PC-9 (cell line): ENCODE data around the gene ANKLE1.

Source experiments
- EZH2 ChIP-seq: fragments of 200-600 bp; sonication (generic); IDR thresholded peaks from 2 replicates; pipeline ENCODE4 v1.8.0; 2017; ENCODE audit warnings: antibody characterized with exemption, low read depth
- TF ChIP-seq, protein P1 (sequence below): fragments of 200-600 bp; sonication (generic); conservative IDR thresholded peaks from 2 replicates; pipeline ENCODE4 v1.6.1; 2017; ENCODE audit warnings: mixed run types, antibody characterized with exemption, mild to moderate bottlenecking, moderate library complexity

DNA sequence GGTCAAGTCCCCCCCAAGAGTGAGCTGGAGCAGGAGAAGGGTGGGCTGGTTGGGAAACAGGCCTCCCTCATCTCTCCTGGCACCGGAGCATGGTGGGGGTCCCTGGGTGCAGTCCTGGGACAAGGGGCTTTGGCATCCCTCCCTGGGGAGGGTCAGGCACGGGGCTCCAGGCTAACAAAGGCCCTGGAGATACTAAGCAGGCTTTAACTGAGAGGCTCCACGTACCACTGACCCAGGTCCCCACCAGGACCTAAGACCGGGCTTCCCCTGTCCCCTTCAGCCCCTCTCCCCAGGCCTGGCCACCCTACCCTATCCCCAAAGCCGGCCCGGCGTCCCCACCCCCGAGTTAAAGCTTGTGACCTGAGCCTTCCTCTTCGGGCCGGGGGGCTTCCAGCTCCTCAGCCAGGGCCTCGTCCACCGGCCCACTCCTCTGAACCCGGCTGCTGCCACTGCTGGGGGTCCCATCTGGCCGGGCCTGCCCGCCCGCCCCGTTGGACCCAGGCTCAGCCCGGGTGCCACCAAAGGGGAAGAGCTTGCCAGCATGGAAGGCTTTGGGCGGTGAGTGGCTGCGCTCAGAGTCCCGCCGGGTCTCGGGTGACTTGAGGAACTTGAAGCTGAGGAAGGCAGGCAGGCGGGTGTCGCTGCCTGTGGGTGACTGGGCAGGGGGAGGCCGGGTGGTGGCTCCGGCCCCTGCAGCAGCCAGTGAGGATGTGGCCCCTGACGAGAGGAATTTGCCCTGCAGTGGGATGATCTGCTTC, 42.8 kb downstream of the ANKLE1 start:
- TF ChIP-seq, protein P1, sequence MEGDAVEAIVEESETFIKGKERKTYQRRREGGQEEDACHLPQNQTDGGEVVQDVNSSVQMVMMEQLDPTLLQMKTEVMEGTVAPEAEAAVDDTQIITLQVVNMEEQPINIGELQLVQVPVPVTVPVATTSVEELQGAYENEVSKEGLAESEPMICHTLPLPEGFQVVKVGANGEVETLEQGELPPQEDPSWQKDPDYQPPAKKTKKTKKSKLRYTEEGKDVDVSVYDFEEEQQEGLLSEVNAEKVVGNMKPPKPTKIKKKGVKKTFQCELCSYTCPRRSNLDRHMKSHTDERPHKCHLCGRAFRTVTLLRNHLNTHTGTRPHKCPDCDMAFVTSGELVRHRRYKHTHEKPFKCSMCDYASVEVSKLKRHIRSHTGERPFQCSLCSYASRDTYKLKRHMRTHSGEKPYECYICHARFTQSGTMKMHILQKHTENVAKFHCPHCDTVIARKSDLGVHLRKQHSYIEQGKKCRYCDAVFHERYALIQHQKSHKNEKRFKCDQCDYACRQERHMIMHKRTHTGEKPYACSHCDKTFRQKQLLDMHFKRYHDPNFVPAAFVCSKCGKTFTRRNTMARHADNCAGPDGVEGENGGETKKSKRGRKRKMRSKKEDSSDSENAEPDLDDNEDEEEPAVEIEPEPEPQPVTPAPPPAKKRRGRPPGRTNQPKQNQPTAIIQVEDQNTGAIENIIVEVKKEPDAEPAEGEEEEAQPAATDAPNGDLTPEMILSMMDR = no peak
- no peak for TF ChIP-seq EZH2
